Upper lobe of left lung (tissue), 6 donors: ENCODE data around the gene KCNK15. TPM values are rescaled to one million over a fixed set of nuclear protein-coding genes. Genes with fewer than 3 reads are reported as not detected.
A peak's percentile ranks its signal among the peaks of the same experiment; 100 is the strongest.

Experiments
- ATAC-seq, 2 donors: fragments of 200-7000 bp; cut with Tn5 transposase; one replicate each; pipeline ENCODE4 v1.9.1; 2022; ENCODE audit warnings: mild to moderate bottlenecking in 2 of 2, moderate library complexity in 2 of 2; ENCODE audit not compliant: low FRiP score in 2 of 2
- DNase-seq, 2 donors: peaks; one replicate each; pipeline ENCODE4 v3.0.0-alpha.2; 2019 to 2020
- H3K27ac ChIP-seq, 4 donors: fragments of 200-600 bp; sonication (generic); one replicate each; pipeline ENCODE4 v1.5.1; 2016 to 2019
- H3K27me3 ChIP-seq, 4 donors: fragments of 200-600 bp; sonication (generic); one replicate each; pipeline ENCODE4 v1.5.1; 2017 to 2019
- H3K36me3 ChIP-seq, 4 donors: fragments of 200-600 bp; sonication (generic); one replicate each; pipeline ENCODE4 v1.5.1; 2016 to 2019
- H3K4me1 ChIP-seq, 4 donors: fragments of 200-600 bp; sonication (generic); one replicate each; pipeline ENCODE4 v1.5.1; 2018 to 2019
- H3K4me3 ChIP-seq, 4 donors: fragments of 200-600 bp; sonication (generic); one replicate each; pipeline ENCODE4 v1.5.1; 2017 to 2019; ENCODE audit warnings: mild to moderate bottlenecking in 2 of 4, moderate library complexity in 1 of 4
- H3K9me3 ChIP-seq, 4 donors: fragments of 200-600 bp; sonication (generic); one replicate each; pipeline ENCODE4 v1.5.1; 2018 to 2019
- EP300 ChIP-seq, 4 donors: sonication (generic); formaldehyde crosslinking; IDR thresholded peaks; one replicate each; pipeline ENCODE4 v1.5.1; 2017; ENCODE audit warnings: antibody characterized with exemption in 4 of 4, control low read depth in 2 of 4
- POLR2A ChIP-seq, 4 donors: fragments of 450-650 bp; IDR thresholded peaks; one replicate each; pipeline ENCODE4 v1.5.1; 2016 to 2017; ENCODE audit warnings: antibody characterized with exemption in 4 of 4, mild to moderate bottlenecking in 2 of 4
- POLR2AphosphoS5 ChIP-seq, 2 donors: sonication (generic); formaldehyde crosslinking; IDR thresholded peaks; one replicate each; pipeline ENCODE4 v1.5.1; 2017; ENCODE audit warnings: antibody characterized with exemption in 2 of 2
- WGBS, 2 donors: methylation state at CpG; one replicate each; pipeline ENCODE4 v1.1.5; 2017 to 2018; 5-methylcytosine and 5-hydroxymethylcytosine counted together
- total RNA-seq, 6 donors: library from RNA; depleted of rRNA in 4 of 6; stranded (reverse); fragments of >200 nt in 4 of 6; gene quantifications; one replicate each; pipeline versions ENCODE4 v1.1.0 to v1.2.1, GENCODE V29; 2016 to 2021
- TF ChIP-seq, protein P1 (sequence below), 6 experiments: fragments of 450-650 bp in 4 of 6; fragments of 200-600 bp in 2 of 6; sonication (generic) in 2 of 6; IDR thresholded peaks; one replicate each; pipeline ENCODE4 v1.5.1; 2016 to 2019; ENCODE audit warnings: antibody characterized with exemption in 6 of 6
- donor health status: DM: no; HTN: no; CAD: no; lungs with moderate emphysema.
- donor health status: DM: no; HTN: yes; CAD: no; lungs with severe emphysema.

Gene KCNK15
- total RNA-seq, 6 donors from 2014 or later = 1.0 to 2.7 (median 1.7) TPM

DNA sequence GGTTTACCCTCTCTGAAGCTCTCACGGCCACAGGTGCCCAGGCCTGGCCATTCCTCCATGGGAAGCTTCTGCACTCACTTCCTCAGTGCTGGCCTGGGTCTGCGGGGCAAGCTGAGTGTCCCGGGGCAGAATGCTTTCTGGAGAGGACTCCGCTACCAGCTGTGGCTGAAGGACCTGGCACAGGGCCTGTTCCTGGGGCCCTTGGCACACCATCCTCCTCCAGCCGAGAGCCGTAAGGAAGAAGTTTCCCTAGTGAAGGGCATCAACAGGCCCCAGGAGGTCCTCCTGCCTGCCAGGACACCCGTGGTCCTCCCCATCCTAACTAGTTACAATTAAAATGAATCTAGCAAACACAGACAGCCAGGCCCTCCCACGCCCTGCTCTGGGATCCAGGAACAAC is 14.0 kb upstream of the KCNK15 start:
- TF ChIP-seq POLR2A (IDR thresholded peaks at IDR 0.05) (no peak), POLR2AphosphoS5 (IDR thresholded peaks at IDR 0.05) (no peak), EP300 (IDR thresholded peaks at IDR 0.05) (no peak)
- TF ChIP-seq, protein P1, sequence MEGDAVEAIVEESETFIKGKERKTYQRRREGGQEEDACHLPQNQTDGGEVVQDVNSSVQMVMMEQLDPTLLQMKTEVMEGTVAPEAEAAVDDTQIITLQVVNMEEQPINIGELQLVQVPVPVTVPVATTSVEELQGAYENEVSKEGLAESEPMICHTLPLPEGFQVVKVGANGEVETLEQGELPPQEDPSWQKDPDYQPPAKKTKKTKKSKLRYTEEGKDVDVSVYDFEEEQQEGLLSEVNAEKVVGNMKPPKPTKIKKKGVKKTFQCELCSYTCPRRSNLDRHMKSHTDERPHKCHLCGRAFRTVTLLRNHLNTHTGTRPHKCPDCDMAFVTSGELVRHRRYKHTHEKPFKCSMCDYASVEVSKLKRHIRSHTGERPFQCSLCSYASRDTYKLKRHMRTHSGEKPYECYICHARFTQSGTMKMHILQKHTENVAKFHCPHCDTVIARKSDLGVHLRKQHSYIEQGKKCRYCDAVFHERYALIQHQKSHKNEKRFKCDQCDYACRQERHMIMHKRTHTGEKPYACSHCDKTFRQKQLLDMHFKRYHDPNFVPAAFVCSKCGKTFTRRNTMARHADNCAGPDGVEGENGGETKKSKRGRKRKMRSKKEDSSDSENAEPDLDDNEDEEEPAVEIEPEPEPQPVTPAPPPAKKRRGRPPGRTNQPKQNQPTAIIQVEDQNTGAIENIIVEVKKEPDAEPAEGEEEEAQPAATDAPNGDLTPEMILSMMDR (IDR thresholded peaks at IDR 0.05) = no peak
- Histone ChIP-seq H3K9me3 (no peaks in the 10 kb centered on the region), H3K27me3 (no peaks in the 10 kb centered on the region), H3K36me3 (no peaks in the 10 kb centered on the region), H3K27ac (no peak overlapping the region), H3K4me3 (no peak overlapping the region), H3K4me1 (peaks cover 13 to 28% (median 17%) of the 10 kb centered on the region in 4 donors)
- DNase-seq = peak in 1 of 2 donors; percentile 58
- no peak for ATAC-seq
- WGBS, 2 donors = 60 to 74% methylated on average over 4 to 8 of the region's 8 CpGs

- no peak overlapping the region for H3K4me3 ChIP-seq
- peaks cover 13 to 28% (median 17%) of the 10 kb centered on the region in 4 donors for H3K4me1 ChIP-seq
- no peak for TF ChIP-seq POLR2AphosphoS5 (IDR thresholded peaks at IDR 0.05)
- TF ChIP-seq POLR2A (IDR thresholded peaks at IDR 0.05) = no peak
- TF ChIP-seq, protein P1 (IDR thresholded peaks at IDR 0.05) = no peak
- TF ChIP-seq EP300 (IDR thresholded peaks at IDR 0.05) = no peak
- no peak overlapping the region for H3K27ac ChIP-seq
- 73 to 76% methylated on average over 6 of the region's 6 CpGs for WGBS, 2 donors
- ATAC-seq (no peak), DNase-seq (no peak)
- H3K36me3 ChIP-seq = no peaks in the 10 kb centered on the region
- no peaks in the 10 kb centered on the region for H3K9me3 ChIP-seq
- no peaks in the 10 kb centered on the region for H3K27me3 ChIP-seq
These were observed 13.3 kb upstream of the KCNK15 start for GRCh38 chr20:44732327-44732726.

GRCh38 chr20:44733341-44734069 is 12.2 kb upstream of the KCNK15 start:
- peak; percentile 51 to 73 for ATAC-seq
- TF ChIP-seq, protein P1 (IDR thresholded peaks at IDR 0.05) = peak; percentile 84 to 93 (median 88)
- no peak for TF ChIP-seq POLR2A (IDR thresholded peaks at IDR 0.05)
- TF ChIP-seq EP300 (IDR thresholded peaks at IDR 0.05) = no peak
- no peaks in the 10 kb centered on the region for H3K9me3 ChIP-seq
- peak in 1 of 2 donors; percentile 65 for DNase-seq
- H3K4me1 ChIP-seq = peaks cover 9 to 28% (median 17%) of the 10 kb centered on the region in 4 donors
- no peaks in the 10 kb centered on the region for H3K36me3 ChIP-seq
- no peaks in the 10 kb centered on the region for H3K27me3 ChIP-seq
- no peak overlapping the region for H3K4me3 ChIP-seq
- WGBS, 2 donors = 34 to 46% methylated on average over 4 to 7 of the region's 7 CpGs
- no peak overlapping the region for H3K27ac ChIP-seq

DNA sequence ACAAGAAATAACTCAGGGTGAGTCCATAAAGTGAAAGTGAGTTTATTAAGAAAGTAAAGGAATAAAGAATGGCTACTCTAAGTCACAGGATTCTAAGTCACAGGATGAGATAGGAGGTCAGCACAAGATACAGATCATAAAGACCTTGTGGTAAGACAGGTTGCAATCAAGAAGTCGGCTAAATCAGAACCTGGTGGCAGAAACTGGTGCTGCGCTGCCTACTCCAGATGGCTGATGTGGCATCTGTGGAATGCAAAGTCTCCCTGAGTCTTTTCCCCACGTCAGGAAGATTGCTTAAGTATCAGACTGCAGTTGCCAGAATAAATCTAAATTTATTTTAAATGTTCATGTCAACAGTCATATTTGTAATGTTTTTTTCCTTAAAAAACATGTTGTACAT is 10.7 kb upstream of the KCNK15 start:
- TF ChIP-seq POLR2A (IDR thresholded peaks at IDR 0.05) = no peak
- TF ChIP-seq, protein P1 (IDR thresholded peaks at IDR 0.05) = peak in 3 of 6 experiments; percentile 26 to 49 (median 27)
- Histone ChIP-seq H3K4me1 (peaks cover 0 to 19% (median 8%) of the 10 kb centered on the region in 4 donors), H3K9me3 (no peaks in the 10 kb centered on the region), H3K27ac (no peak overlapping the region), H3K36me3 (no peaks in the 10 kb centered on the region), H3K27me3 (no peaks in the 10 kb centered on the region), H3K4me3 (no peak overlapping the region)
- 51 to 67% methylated on average over 3 of the region's 3 CpGs for WGBS, 2 donors
- no peak for ATAC-seq
- no peak for DNase-seq

- TF ChIP-seq EP300 (IDR thresholded peaks at IDR 0.05) (no peak), POLR2AphosphoS5 (IDR thresholded peaks at IDR 0.05) (no peak), POLR2A (IDR thresholded peaks at IDR 0.05) (no peak)
- TF ChIP-seq, protein P1 (IDR thresholded peaks at IDR 0.05) = no peak
- no peaks in the 10 kb centered on the region for H3K9me3 ChIP-seq
- peak overlapping the region in 2 of 4 donors; percentile 8 to 17 for H3K27ac ChIP-seq
- H3K4me1 ChIP-seq = peaks cover 0 to 19% (median 7%) of the 10 kb centered on the region in 4 donors
- no peak overlapping the region for H3K4me3 ChIP-seq
- DNase-seq (no peak), ATAC-seq (no peak)
- H3K27me3 ChIP-seq = no peaks in the 10 kb centered on the region
- no peaks in the 10 kb centered on the region for H3K36me3 ChIP-seq
- 96 to 98% methylated on average over 4 of the region's 4 CpGs for WGBS, 2 donors
These were observed 9.9 kb upstream of the KCNK15 start for GRCh38 chr20:44735816-44736169.
